Natural killer cell (primary cell): Measurements from ENCODE around the gene DOCK9. TPM values are rescaled to one million over a fixed set of nuclear protein-coding genes. Genes with fewer than 3 reads are reported as not detected.
"Not testable (repeated sequence)": the region's sequence is repeated elsewhere in the genome, so short reads cannot be mapped to it uniquely, and the experiment has no call there.

Experiments
- ATAC-seq, 3 donors: fragments of 150-1000 bp in 2 of 3; fragments of 200-7000 bp in 1 of 3; cut with Tn5 transposase; 1 replicate in 1 of 3; 2 replicates in 2 of 3; pipeline ENCODE4 v1.10.0; 2021; ENCODE audit warnings: mild to moderate bottlenecking in 2 of 3, moderate library complexity in 2 of 3
- DNase-seq, 2 donors: peaks; one replicate each; pipeline versions ENCODE4 v3.0.0 to v3.0.0-alpha.2; 2013 to 2021; ENCODE audit warnings: mixed read lengths in 1 of 2
- H3K27ac ChIP-seq: one replicate; pipeline ENCODE4 v1.5.1; 2013; ENCODE audit warnings: mild to moderate bottlenecking, low read length
- H3K27me3 ChIP-seq: one replicate; pipeline ENCODE4 v1.6.1; 2013; ENCODE audit warnings: low read length; ENCODE audit not compliant: control insufficient read depth, insufficient read depth
- H3K36me3 ChIP-seq: one replicate; pipeline ENCODE4 v1.6.1; 2013; ENCODE audit warnings: low read length; ENCODE audit not compliant: control insufficient read depth, insufficient read depth
- H3K4me1 ChIP-seq: one replicate; pipeline ENCODE4 v1.6.1; 2013; ENCODE audit warnings: low read length; ENCODE audit not compliant: control insufficient read depth, insufficient read depth
- H3K4me3 ChIP-seq: one replicate; pipeline ENCODE4 v1.5.1; 2013; ENCODE audit warnings: low read length
- H3K9me3 ChIP-seq: one replicate; pipeline ENCODE4 v1.6.1; 2013; ENCODE audit warnings: low read length; ENCODE audit not compliant: control insufficient read depth, insufficient read depth
- H3K27ac Mint-ChIP-seq, 2 donors: one replicate each; pipeline ENCODE4 v1.8.0; 2022; ENCODE audit warnings: mild to moderate bottlenecking in 2 of 2, mixed read lengths in 2 of 2, moderate library complexity in 1 of 2
- H3K27me3 Mint-ChIP-seq, 2 donors: one replicate each; pipeline ENCODE4 v1.8.0; 2022; ENCODE audit warnings: low read depth in 2 of 2, mixed read lengths in 2 of 2
- H3K36me3 Mint-ChIP-seq: one replicate; pipeline ENCODE4 v1.8.0; 2022; ENCODE audit warnings: mixed read lengths
- H3K4me1 Mint-ChIP-seq, 2 donors: one replicate each; pipeline ENCODE4 v1.8.0; 2022; ENCODE audit warnings: mixed read lengths in 2 of 2
- H3K4me3 Mint-ChIP-seq: one replicate; pipeline ENCODE4 v1.8.0; 2022; ENCODE audit warnings: mild to moderate bottlenecking, moderate library complexity, mixed read lengths
- H3K9me3 Mint-ChIP-seq, 2 donors: one replicate each; pipeline ENCODE4 v1.8.0; 2022; ENCODE audit warnings: mixed read lengths in 2 of 2
- CTCF ChIP-seq: fragments of 200-600 bp; IDR thresholded peaks from one replicate; pipeline ENCODE4 v1.8.0; 2022; ENCODE audit warnings: antibody characterized with exemption
- WGBS: methylation state at CpG from one replicate; pipeline ENCODE4 v1.1.7; 2013; ENCODE audit warnings: missing lambda C conversion rate; ENCODE audit not compliant: insufficient coverage; 5-methylcytosine and 5-hydroxymethylcytosine counted together
- intact Hi-C: fragments of 100-400 bp; cut with micrococcal nuclease; formaldehyde crosslinking; loops from one replicate; pipeline ENCODE4 v1.14.2; 2022
- total RNA-seq, 4 donors: library from RNA; stranded (reverse); fragments of 120-200 nt in 1 of 4; gene quantifications; one replicate each; pipeline versions ENCODE4 v1.2.3 to v1.2.4, GENCODE V29; 2013 to 2022

Gene DOCK9
- total RNA-seq, 3 donors from 2014 or later (not counting 1 experiment from before 2014, with no cell fraction given), result 31.5 to 42.5 (median 40.9) TPM

- Histone ChIP-seq H3K4me1 (no peaks in the 10 kb centered on the region), H3K27ac (no peak overlapping the region), H3K4me3 (no peak overlapping the region), H3K27me3 (no peaks in the 10 kb centered on the region), H3K36me3 (peaks cover 32% of the 10 kb centered on the region), H3K9me3 (no peaks in the 10 kb centered on the region)
- intact Hi-C loops, result no loop called here
- ATAC-seq (no peak), DNase-seq (no peak)
- Mint-ChIP-seq H3K27me3 (no peaks in the 10 kb centered on the region), H3K9me3 (no peaks in the 10 kb centered on the region), H3K4me3 (no peak overlapping the region), H3K36me3 (peaks cover 14% of the 10 kb centered on the region), H3K4me1 (no peaks in the 10 kb centered on the region), H3K27ac (no peak overlapping the region)
- TF ChIP-seq CTCF, result no peak
- 99% methylated on average over 5 of the region's 6 CpGs for WGBS
Measured at GRCh38 chr13:98819382-98820010, 158.4 kb downstream of the DOCK9 start.

GRCh38 chr13:98816406-98816805 is 161.5 kb downstream of the DOCK9 start:
- Mint-ChIP-seq H3K36me3 (peaks cover 2% of the 10 kb centered on the region), H3K4me1 (no peaks in the 10 kb centered on the region), H3K9me3 (no peaks in the 10 kb centered on the region), H3K27me3 (no peaks in the 10 kb centered on the region), H3K4me3 (no peak overlapping the region), H3K27ac (no peak overlapping the region)
- no peak for ATAC-seq
- intact Hi-C loops, result no loop called here
- Histone ChIP-seq H3K27ac (no peak overlapping the region), H3K9me3 (no peaks in the 10 kb centered on the region), H3K36me3 (peaks cover 19% of the 10 kb centered on the region), H3K4me1 (no peaks in the 10 kb centered on the region), H3K27me3 (no peaks in the 10 kb centered on the region), H3K4me3 (no peak overlapping the region)
- DNase-seq, result no peak
- no peak for TF ChIP-seq CTCF
- 96% methylated on average over 12 of the region's 12 CpGs for WGBS

- Mint-ChIP-seq H3K27ac (no peak overlapping the region), H3K36me3 (no peaks in the 10 kb centered on the region), H3K4me3 (no peak overlapping the region), H3K4me1 (no peaks in the 10 kb centered on the region), H3K9me3 (no peaks in the 10 kb centered on the region), H3K27me3 (no peaks in the 10 kb centered on the region)
- Histone ChIP-seq H3K36me3 (peaks cover 14% of the 10 kb centered on the region), H3K27ac (no peak overlapping the region), H3K9me3 (no peaks in the 10 kb centered on the region), H3K4me1 (no peaks in the 10 kb centered on the region), H3K4me3 (no peak overlapping the region), H3K27me3 (no peaks in the 10 kb centered on the region)
- ATAC-seq (no peak), DNase-seq (no peak)
- 96% methylated on average over 3 of the region's 3 CpGs for WGBS
- intact Hi-C loops, result no loop called here
- TF ChIP-seq CTCF, result no peak
Measured at GRCh38 chr13:98813993-98814392, 163.9 kb downstream of the DOCK9 start.

GRCh38 chr13:98812186-98812790 is 165.6 kb downstream of the DOCK9 start:
- H3K4me1 Mint-ChIP-seq, intact Hi-C loops, H3K27ac Mint-ChIP-seq, H3K27me3 ChIP-seq, ATAC-seq, H3K9me3 Mint-ChIP-seq, H3K27ac ChIP-seq, H3K9me3 ChIP-seq, H3K27me3 Mint-ChIP-seq, H3K36me3 Mint-ChIP-seq, H3K4me1 ChIP-seq, DNase-seq, H3K4me3 Mint-ChIP-seq, H3K4me3 ChIP-seq: not testable (repeated sequence)
- peaks cover 22% of the 10 kb centered on the region for H3K36me3 ChIP-seq
- no CpG with 5 or more reads among the region's 5 CpGs for WGBS
